GM12878 (cell line): ENCODE measurements around the gene TEKT5. TPM values are rescaled to one million over a fixed set of nuclear protein-coding genes. Genes with fewer than 3 reads are reported as not detected.

Experiments
- ATAC-seq: fragments of 200-7000 bp; cut with Tn5 transposase; 3 replicates; pipeline ENCODE4 v1.9.1; 2020; ENCODE audit warnings: mild to moderate bottlenecking, moderate library complexity
- BruUV-seq: library from RNA; stranded (reverse); fragments of 400-500 nt; replicated peaks from 2 replicates; lab custom pipeline; 2021; lab: Mats Ljungman, UMichigan
- CTCF ChIA-PET: fragments of 300-600 bp; sonication (Branson Sonifier 250); formaldehyde crosslinking; extraction: SDS; loops from one replicate; lab custom pipeline; 2021; ENCODE audit warnings: inconsistent platforms; lab: Yijun Ruan, JAX
- POLR2A ChIA-PET: fragments of 350-600 bp; formaldehyde crosslinking; extraction: SDS; loops from one replicate; lab custom pipeline; 2021; ENCODE audit warnings: inconsistent platforms; lab: Charles Lee
- RAD21 ChIA-PET: fragments of 300-600 bp; sonication (Branson Sonifier 250); formaldehyde crosslinking; loops from one replicate; lab custom pipeline; 2023; ENCODE audit warnings: antibody characterized with exemption; ENCODE audit not compliant: unreplicated experiment; lab: Charles Lee
- SMC1A ChIA-PET: fragments of 300-600 bp; sonication (Branson Sonifier 250); formaldehyde crosslinking; loops from one replicate; lab custom pipeline; 2023; ENCODE audit not compliant: unreplicated experiment, uncharacterized antibody; lab: Charles Lee
- DNase-seq: peaks from one replicate; pipeline ENCODE4 v3.0.0-alpha.2; 2011; ENCODE audit warnings: low read depth, low spot score
- FAIRE-seq: peaks from 3 replicates; lab custom pipeline; 2011; peaks lifted over from hg19 to GRCh38; lab: Jason Lieb, UNC
- H2AFZ ChIP-seq: 2 replicates; pipeline ENCODE4 v1.6.0; 2011; ENCODE audit warnings: low read depth, low read length, control low read depth; ENCODE audit not compliant: control insufficient read depth
- H3K27ac ChIP-seq: 2 replicates; pipeline ENCODE4 v1.5.1; 2011; ENCODE audit warnings: control low read depth; ENCODE audit not compliant: control insufficient read depth, insufficient read depth
- H3K27me3 ChIP-seq, 2 experiments: replicated peaks in 1 of 2; 2 replicates each; pipeline versions ENCODE4 v1.6.0 to v1.6.1; 2011; ENCODE audit warnings: low read length in 1 of 2; ENCODE audit not compliant: control insufficient read depth in 2 of 2, insufficient read depth in 2 of 2
- H3K36me3 ChIP-seq, 2 experiments: 2 replicates each; pipeline ENCODE4 v1.5.1; 2011; ENCODE audit warnings: low read length in 1 of 2; ENCODE audit not compliant: control insufficient read depth in 2 of 2, insufficient read depth in 2 of 2
- H3K4me1 ChIP-seq: 2 replicates; pipeline ENCODE4 v1.6.1; 2011; ENCODE audit warnings: mild to moderate bottlenecking, low read length, moderate library complexity, mixed read lengths; ENCODE audit not compliant: control insufficient read depth, insufficient read depth
- H3K4me2 ChIP-seq: 2 replicates; pipeline ENCODE4 v1.6.0; 2011; ENCODE audit warnings: control low read depth; ENCODE audit not compliant: control insufficient read depth, insufficient read depth
- H3K4me3 ChIP-seq: fragments of 200-600 bp; sonication (generic); 2 replicates; pipeline ENCODE4 v1.5.1; 2016
- H3K79me2 ChIP-seq: 2 replicates; pipeline ENCODE4 v1.6.0; 2011; ENCODE audit warnings: low read length; ENCODE audit not compliant: control insufficient read depth, insufficient read depth
- H3K9ac ChIP-seq: 2 replicates; pipeline ENCODE4 v1.8.0; 2011; ENCODE audit warnings: low read length, control low read depth, mixed read lengths; ENCODE audit not compliant: control insufficient read depth, insufficient read depth
- H3K9me3 ChIP-seq: replicated peaks from 3 replicates; pipeline ENCODE4 v1.5.1; 2011; ENCODE audit warnings: mild to moderate bottlenecking, low read length; ENCODE audit not compliant: control insufficient read depth, insufficient read depth
- H4K20me1 ChIP-seq: 2 replicates; pipeline ENCODE4 v1.6.0; 2011; ENCODE audit not compliant: control insufficient read depth, insufficient read depth
- ATF2 ChIP-seq: IDR thresholded peaks from 2 replicates; pipeline ENCODE4 v1.6.1; 2012; ENCODE audit warnings: low read length, inconsistent platforms
- ATF7 ChIP-seq: fragments of 450-650 bp; IDR thresholded peaks from 2 replicates; pipeline ENCODE4 v1.6.1; 2016; ENCODE audit warnings: low read depth, mild to moderate bottlenecking
- EZH2 ChIP-seq: IDR thresholded peaks from 2 replicates; pipeline ENCODE4 v1.6.1; 2012; ENCODE audit warnings: low read depth, mild to moderate bottlenecking, control low read depth, inconsistent platforms, low read length, borderline replicate concordance; ENCODE audit not compliant: control insufficient read depth
- HDAC2 ChIP-seq: fragments of 200-600 bp; sonication (generic); IDR thresholded peaks from 2 replicates; pipeline ENCODE4 v1.6.1; 2017
- HDAC6 ChIP-seq: fragments of 200-600 bp; sonication (generic); IDR thresholded peaks from one replicate; pipeline ENCODE4 v1.8.0; 2017; ENCODE audit warnings: antibody characterized with exemption; ENCODE audit not compliant: unreplicated experiment
- IRF4 ChIP-seq: IDR thresholded peaks from 2 replicates; pipeline ENCODE4 v1.6.1; 2011; ENCODE audit warnings: low read depth, low read length
- MAX ChIP-seq: IDR thresholded peaks from 2 replicates; pipeline ENCODE4 v1.6.1; 2012; ENCODE audit warnings: low read depth, low read length, improper control_type of control experiment
- POLR2AphosphoS5 ChIP-seq: IDR thresholded peaks from 2 replicates; pipeline ENCODE4 v1.6.1; 2011; ENCODE audit warnings: mild to moderate bottlenecking, low read length, inconsistent platforms
- RCOR1 ChIP-seq: conservative IDR thresholded peaks from 2 replicates; pipeline ENCODE4 v1.6.1; 2012; ENCODE audit warnings: low read depth, low read length, improper control_type of control experiment
- REST ChIP-seq: IDR thresholded peaks from 2 replicates; pipeline ENCODE4 v1.6.1; 2012; ENCODE audit warnings: mild to moderate bottlenecking, low read depth, low read length
- SIX5 ChIP-seq: IDR thresholded peaks from 2 replicates; pipeline ENCODE4 v1.6.1; 2011; ENCODE audit warnings: mild to moderate bottlenecking, low read depth, low read length, moderate library complexity; ENCODE audit not compliant: severe bottlenecking
- SUZ12 ChIP-seq: fragments of 200-600 bp; sonication (generic); IDR thresholded peaks from one replicate; pipeline ENCODE4 v1.6.1; 2018; ENCODE audit warnings: antibody characterized with exemption, mild to moderate bottlenecking; ENCODE audit not compliant: unreplicated experiment
- TCF7 ChIP-seq: IDR thresholded peaks from 2 replicates; pipeline ENCODE4 v1.6.1; 2014; ENCODE audit warnings: antibody characterized with exemption, borderline replicate concordance
- ZBTB40 ChIP-seq: fragments of 450-650 bp; IDR thresholded peaks from 2 replicates; pipeline ENCODE4 v1.6.1; 2016; ENCODE audit warnings: mild to moderate bottlenecking, moderate library complexity, borderline replicate concordance
- WGBS: methylation state at CpG from one replicate; pipeline ENCODE4 v1.1.6; 2016; ENCODE audit warnings: low lambda C conversion rate; ENCODE audit not compliant: insufficient replicate concordance, insufficient coverage; ENCODE audit errors: missing lambda C conversion rate; 5-methylcytosine and 5-hydroxymethylcytosine counted together
- in situ Hi-C: fragments of 300-500 bp; cut with MboI; formaldehyde crosslinking; loops from 9 replicates; pipeline ENCODE4 v1.14.3; 2018; ENCODE audit warnings: mixed read lengths
- intact Hi-C: fragments of 100-400 bp; cut with micrococcal nuclease; formaldehyde crosslinking; loops from one replicate; pipeline ENCODE4 v1.14.2; 2022; ENCODE audit not compliant: unreplicated experiment
- polyA plus RNA-seq, 11 experiments: library from polyadenylated mRNA; depleted of rRNA in 4 of 11; unstranded in 6 of 11; stranded (reverse) in 5 of 11; fragments of >200 nt; fragmentation: Nextera tagmentation in 4 of 11; fragmentation: Illumina TruSeq in 1 of 11; extraction: Ambion mirVana in 4 of 11; extraction: Trizol in 1 of 11; gene quantifications; 1 replicate in 1 of 11; 2 replicates in 10 of 11; pipeline versions ENCODE4 v1.2.1 to v1.2.3, GENCODE V29; 2011 to 2016; ENCODE audit warnings: inconsistent platforms in 2 of 11, missing spikeins in 2 of 11, low read depth in 1 of 11
- total RNA-seq, 4 experiments: library from RNA; depleted of rRNA in 3 of 4; stranded (reverse); fragments of >200 nt in 3 of 4; fragmentation: Illumina TruSeq in 1 of 4; extraction: Trizol in 1 of 4; gene quantifications; 2 replicates each; pipeline versions ENCODE4 v1.2.1 to v1.2.3, GENCODE V29; 2013 to 2021

TEKT5 gene
- total and polyA plus RNA-seq, 10 of the 15 experiments (the other 5 are each of a cell fraction or from before 2014, with no cell fraction given) = 0.19 to 2.2 (median 0.68) TPM; not detected in 1

GRCh38 chr16:10592611-10593010, 102.1 kb downstream of the TEKT5 start (continued):
- peak; percentile 50 for TF ChIP-seq ZBTB40

GRCh38 chr16:10590342-10590741, 104.4 kb downstream of the TEKT5 start:
- H3K4me1 ChIP-seq = peaks cover 7% of the 10 kb centered on the region
- H3K9me3 ChIP-seq = no peaks in the 10 kb centered on the region
- H4K20me1 ChIP-seq = no peaks in the 10 kb centered on the region
- DNase-seq (no peak), FAIRE-seq (no peak), ATAC-seq (no peak)
- H3K4me3 ChIP-seq = no peak overlapping the region
- in situ Hi-C loops (no loop called here), intact Hi-C loops (no loop called here)
- 29% methylated on average over 4 of the region's 4 CpGs for WGBS
- H2AFZ ChIP-seq = no peak overlapping the region
- CTCF ChIA-PET = no interaction called here
- BruUV-seq = no TSS peak
- RAD21 ChIA-PET = no interaction called here
- H3K27ac ChIP-seq = no peak overlapping the region
- SMC1A ChIA-PET = no interaction called here
- no peak overlapping the region for H3K4me2 ChIP-seq
- POLR2A ChIA-PET = no interaction called here
- H3K36me3 ChIP-seq = no peaks in the 10 kb centered on the region
- no peak overlapping the region for H3K9ac ChIP-seq
- H3K79me2 ChIP-seq = no peaks in the 10 kb centered on the region
- no peaks in the 10 kb centered on the region; a peak in 1 of 4 replicates for H3K27me3 ChIP-seq
- TF ChIP-seq POLR2AphosphoS5 (no peak), HDAC2 (no peak), TCF7 (no peak), MAX (no peak), ATF2 (no peak), RCOR1 (no peak), SUZ12 (no peak), IRF4 (no peak), HDAC6 (no peak), REST (no peak), SIX5 (no peak), ATF7 (no peak), EZH2 (no peak)
